Left cardiac atrium (tissue), 4 donors: Measurements from ENCODE around the gene ALS2. TPM values are rescaled to one million over a fixed set of nuclear protein-coding genes. Genes with fewer than 3 reads are reported as not detected.

Experiments
- ATAC-seq, 2 donors: fragments of 200-7000 bp; cut with Tn5 transposase; one replicate each; pipeline ENCODE4 v1.9.1; 2020; ENCODE audit warnings: mild to moderate bottlenecking in 2 of 2, moderate library complexity in 2 of 2
- DNase-seq: peaks from one replicate; pipeline ENCODE4 v3.0.0-alpha.2; 2020
- intact Hi-C, 2 donors: fragments of 100-400 bp; cut with DNase I; formaldehyde crosslinking; loops; one replicate each; pipeline versions ENCODE4 v1.14.1 to v1.15.1; 2022 to 2023
- total RNA-seq, 2 donors: library from RNA; stranded (reverse); fragmentation: NEBNext Ultra II Directional; extraction: Animal tissue kit (Norgen Biotek cat#: 25700); gene quantifications; one replicate each; pipeline ENCODE4 v1.2.1, GENCODE V29; 2021
- donor health status: DM: no; HTN: yes; CAD: no.
- donor health status: DM: no; HTN: yes; CAD: no; lungs with severe emphysema.
- donor health status: DM: yes; HTN: yes; CAD: no.
- donor health status: Dilated cardiomyopathy.

Gene ALS2
- total RNA-seq, 2 donors from 2014 or later = 28.1 to 37.9 TPM

DNA sequence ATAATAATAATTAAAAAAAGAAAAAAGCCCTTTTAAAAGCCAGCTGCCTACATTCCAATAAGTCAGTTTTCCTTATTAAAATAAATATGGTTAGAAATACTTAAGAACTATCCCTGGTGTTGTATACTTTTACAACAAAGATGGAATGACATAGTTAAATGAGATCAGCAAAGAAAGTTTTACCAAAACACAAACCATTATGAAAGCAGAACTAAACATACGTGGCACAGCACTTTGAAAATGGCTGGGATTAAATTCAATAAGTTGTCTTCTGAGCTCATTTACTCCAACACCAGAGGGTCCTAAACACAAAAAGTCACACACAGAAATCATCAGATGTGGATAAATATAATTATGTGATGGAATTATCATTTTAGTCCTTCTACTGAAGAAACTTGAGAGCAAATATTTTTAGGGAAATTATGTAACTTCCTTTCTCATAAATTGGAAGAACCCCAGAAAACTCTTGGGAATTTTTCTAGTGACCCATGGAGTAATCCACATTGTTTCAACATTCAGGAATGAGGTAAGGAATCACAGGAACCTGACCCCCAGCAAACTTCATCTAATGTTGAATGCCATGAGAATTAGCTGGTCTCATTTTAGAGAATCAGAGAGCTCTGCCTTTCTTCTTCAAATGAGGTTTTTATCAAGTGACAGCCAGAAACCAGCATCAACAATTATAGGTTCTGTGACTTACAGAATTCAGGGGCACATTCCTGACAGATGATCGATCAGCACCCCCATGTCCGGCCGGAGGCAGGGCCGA lies 125.9 kb downstream of the ALS2 start:
- intact Hi-C loops = no loop called here
- DNase-seq (no peak), ATAC-seq (no peak)

DNA sequence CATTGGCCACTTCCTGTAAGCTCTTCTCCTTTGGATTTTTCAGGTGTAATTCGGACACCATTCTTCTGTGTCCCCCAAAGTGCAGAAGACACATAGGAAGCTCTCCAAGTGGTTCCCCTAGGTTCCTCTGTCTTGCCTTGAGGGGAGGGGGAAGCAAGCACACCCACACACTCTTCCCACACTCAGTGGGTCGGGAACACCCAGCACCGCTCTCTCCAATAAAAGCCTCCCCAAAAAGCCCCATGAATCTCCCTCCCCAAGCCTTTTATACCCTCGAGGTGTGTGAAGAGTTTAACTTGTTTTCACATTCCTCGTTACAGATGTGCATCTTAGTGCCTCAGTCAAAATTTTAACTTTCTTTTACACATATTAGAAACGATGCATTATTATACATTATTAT lies 127.5 kb downstream of the ALS2 start:
- intact Hi-C loops = no loop called here

More for the DNA sequence above, 127.5 kb downstream of the ALS2 start:
- ATAC-seq = no peak
- DNase-seq = no peak

Other genes starting within 250 kb of the ALS2 start
- 10 to 100 TPM; 14.3 to 14.8 TPM for gene TMEM237, start 137.4 kb downstream of the ALS2 start, total RNA-seq
- under 1 TPM in 1 of 2 donors, not detected in 1; 0.10 TPM for gene MPP4, start 82.3 kb downstream of the ALS2 start, total RNA-seq
- 1 to 10 TPM in 1 of 2 donors, under 1 TPM in 1; 0.44 to 1.0 TPM for gene CDK15, start 25.6 kb upstream of the ALS2 start, total RNA-seq